GDM1 (cell line): Measurements from ENCODE around the gene ITFG1.
"Not testable (repeated sequence)": the region's sequence is repeated elsewhere in the genome, so short reads cannot be mapped to it uniquely, and the experiment has no call there.

ENCODE experiments used
- DNase-seq: peaks from one replicate; lab custom pipeline; 2025; lab: John Stamatoyannopoulos, UW

The ITFG1 gene

DNA sequence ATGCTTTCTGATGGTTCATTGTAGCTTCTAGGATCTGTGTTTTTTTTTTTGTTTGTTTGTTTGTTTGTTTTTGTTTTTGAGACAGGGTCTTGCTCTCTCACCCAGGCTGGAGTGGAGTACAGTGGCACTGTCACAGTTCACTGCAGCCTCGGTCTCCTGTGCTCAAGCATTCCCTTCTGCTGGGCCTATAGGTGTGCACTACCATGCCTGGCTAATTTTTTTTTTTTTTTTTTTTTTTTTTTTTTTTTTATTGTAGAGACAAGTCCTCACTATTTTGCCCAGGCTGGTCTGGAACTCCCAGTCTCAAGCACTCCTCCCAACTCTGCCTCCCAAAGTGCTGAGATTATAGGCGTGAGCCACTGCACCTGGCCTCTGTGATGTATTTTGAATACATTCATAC, 12.1 kb upstream of the ITFG1 start:
- not testable (repeated sequence) for DNase-seq

DNA sequence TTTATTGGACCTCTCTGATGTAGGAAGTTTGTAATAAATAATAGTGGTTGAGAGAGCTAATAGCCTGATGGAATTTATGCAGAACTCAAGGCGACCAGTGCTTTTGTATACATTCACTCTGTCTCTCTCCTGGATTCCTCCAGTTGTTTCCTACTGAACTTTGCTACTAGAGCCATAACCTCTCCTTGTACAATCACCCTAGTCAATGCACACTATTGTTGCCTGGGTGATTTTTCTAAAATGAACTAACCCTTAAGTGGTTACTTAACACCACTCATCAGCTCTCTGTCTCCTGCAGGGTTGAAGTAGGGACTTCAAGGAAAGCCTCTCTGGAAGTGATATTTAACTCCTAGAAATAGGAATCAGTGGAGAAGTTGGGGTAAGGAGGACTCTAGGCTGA, 9.9 kb upstream of the ITFG1 start:
- DNase-seq, result no peak

DNA sequence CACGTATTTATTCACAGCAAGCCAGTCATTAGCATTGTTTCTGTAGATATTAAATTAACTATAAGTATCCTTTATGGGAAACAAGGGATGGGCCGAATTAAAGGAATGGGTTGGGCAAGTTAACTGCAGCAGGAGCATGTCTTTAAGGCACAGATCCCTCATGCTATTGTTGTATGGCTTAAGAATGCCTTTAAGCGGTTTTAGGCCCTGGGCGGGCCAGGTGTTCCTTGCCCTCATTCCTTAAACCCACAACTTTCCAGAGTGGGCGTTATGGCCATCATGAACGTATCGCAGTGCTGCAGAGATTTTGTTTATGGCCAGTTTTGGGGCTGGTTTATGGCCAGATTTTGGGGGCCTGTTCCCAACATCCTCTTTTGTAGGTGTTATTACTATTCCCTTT, 9.3 kb upstream of the ITFG1 start:
- DNase-seq, result no peak

DNA sequence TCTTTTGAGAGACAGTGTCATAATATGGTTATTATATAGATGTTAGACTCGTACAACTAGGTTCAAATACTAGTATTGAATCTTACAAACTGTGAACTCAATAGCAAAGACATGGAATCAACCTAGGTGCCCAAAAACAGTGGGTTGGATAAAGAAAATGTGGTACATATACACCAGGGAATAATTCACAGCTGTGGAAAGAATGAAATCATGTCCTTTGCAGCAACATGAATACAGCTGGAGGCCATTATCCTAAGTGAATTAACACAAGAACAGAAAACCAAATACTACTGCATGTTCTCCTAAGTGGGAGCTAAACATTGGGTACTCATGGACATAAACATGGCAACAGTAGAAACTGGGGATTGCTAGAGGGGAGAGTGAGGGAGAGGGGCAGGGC, 8.4 kb upstream of the ITFG1 start:
- no peak for DNase-seq

DNA sequence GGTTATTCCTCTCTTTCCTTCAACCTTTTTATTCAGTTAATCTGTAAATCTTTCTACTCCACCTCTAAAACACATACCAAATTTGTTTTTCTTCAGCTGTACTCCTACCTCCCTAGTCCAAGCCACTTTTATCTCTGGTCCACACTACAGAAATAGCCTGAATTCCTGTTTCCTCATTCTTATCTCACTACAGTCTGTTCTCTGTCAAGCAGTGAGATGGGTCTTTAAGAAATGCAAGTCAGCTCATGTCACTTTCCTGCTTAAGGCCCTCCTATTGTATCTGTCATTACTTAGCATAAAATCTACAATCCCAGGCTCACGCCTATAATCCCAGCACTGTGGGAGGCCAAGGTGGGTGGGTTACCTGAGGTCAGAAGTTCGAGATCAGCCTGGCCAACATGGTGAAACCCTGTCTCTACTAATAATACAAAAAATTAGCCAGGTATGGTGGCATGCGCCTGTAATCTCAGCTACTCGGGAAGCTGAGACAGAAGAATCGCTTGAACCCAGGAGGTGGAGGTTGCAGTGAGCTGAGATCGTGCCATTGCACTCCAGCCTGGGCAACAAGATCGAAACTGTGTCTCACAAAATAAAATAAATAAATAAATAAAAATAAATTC, 7.3 kb upstream of the ITFG1 start:
- peak; percentile 33 for DNase-seq

DNA sequence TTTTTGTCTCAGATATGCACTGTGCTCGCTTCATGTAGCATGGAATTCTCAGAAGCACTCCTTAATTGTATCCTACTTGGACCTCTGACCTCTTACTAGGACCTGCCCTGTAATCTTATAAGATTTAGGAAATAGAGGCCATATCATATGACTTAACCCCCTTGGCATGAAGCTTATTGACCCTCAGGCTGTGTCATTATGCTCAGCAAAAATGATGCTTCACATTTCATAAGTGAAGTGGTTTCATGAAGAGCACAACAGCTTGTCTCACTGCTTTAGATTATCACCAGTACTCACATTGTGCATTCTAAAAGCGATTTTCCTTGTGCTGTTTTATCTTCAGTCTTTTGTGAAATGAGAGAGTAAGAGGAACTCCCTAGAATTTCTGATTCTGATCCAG, 6.6 kb upstream of the ITFG1 start:
- no peak for DNase-seq

DNA sequence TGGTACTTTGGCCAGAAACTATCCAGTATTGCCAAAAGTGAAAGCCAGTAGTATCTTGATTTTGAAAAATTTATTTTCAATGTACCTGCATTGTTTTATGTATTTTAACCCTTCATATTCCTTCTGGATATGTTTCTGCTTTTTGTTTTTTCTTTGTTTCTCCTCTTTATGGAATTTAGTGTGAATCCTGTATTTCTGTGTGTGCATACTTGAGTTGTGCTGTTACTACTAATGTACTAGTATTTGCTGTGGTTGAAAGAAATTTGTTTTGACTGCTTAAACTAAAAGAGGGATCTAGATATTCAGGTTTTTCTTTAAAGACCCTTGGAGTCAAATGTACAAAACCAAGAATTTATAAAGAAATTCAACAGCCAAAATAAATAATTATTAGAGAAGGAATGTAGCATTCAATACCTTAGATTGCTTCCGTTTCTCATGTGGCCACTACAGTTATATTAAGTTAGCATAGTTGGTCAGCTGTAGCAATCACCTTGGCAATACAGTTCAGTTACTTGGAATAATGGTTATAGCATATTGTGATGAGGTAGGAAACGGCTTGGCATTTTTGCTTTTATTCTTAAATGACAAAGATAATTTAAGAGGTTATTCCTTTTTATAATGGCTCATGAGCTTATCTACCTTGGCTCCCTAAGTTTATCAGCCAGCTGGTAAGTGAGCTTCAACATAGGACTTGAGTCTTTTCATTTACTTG, 5.2 kb upstream of the ITFG1 start:
- DNase-seq, result no peak

DNA sequence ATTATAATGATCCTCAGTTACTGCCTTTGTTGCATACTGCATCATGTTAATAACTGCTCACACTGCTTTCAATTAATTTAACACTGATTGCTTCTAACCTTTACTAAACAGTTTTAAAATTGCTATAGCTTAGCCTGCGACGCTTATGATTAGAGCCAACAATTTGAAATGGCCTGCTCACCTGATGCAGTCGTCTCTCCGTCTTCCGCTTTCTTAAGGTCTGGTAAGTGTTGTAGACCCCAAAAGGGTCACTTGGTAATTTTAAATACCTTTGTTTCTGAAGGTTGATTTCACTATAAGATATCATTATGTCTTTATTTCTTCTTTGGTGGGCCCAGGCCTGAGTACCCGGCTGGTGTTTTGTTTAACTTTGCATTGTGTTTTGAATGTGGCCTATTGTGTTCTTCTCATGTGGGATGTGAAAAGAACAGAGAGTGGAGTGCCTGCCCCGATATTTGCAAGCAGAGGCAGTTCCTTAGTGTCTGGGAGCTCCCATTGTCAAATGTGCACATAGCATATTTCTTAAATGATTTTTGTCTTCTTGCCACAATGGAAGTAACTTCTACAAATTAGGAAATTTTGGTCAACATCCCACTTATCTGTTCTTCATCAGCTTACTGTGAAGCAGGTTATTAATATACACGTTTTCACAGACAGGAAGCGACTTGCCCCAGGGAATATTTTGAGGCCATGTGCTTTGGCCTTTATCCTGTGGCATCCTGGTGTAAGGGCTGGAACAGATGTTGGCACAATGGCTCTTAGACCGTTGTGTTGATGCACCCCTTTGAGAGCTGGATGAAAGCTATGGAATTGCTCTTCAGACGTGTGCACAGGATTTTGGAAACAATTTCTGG, 3.1 kb upstream of the ITFG1 start:
- DNase-seq, result no peak

DNA sequence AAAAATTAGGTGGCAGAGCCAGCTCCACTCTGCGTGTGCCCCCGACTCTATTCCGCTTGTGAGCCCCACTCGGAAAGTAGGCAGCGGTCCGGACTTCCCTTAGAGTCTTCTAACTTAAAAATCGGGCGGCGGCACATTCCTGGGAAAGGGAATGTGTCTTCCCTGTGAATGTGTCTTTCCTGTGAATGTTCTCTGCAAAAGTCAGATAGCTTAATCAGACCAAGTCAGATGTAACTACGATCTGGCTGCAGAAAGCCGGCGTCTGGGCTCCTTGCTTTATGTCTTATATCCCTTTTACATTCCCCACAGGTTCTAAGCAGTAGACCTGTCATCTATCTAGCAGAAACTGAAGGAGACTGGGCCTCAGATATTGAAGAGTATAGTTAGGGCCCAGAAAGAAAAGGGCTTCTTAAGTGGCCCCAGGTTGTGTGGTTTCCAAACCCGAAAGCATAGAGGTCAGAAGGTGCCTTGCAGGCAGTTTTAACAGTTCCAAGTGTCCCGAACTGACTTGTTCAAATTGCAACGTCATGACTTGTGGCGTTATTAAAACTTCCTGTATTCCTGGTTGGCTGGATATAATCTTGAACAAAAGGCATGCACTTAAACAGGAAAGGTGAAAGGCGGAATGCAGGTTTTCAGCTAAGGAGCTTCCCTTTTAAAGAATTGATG, 869 bp upstream of the ITFG1 start:
- peak; percentile 45 for DNase-seq

DNA sequence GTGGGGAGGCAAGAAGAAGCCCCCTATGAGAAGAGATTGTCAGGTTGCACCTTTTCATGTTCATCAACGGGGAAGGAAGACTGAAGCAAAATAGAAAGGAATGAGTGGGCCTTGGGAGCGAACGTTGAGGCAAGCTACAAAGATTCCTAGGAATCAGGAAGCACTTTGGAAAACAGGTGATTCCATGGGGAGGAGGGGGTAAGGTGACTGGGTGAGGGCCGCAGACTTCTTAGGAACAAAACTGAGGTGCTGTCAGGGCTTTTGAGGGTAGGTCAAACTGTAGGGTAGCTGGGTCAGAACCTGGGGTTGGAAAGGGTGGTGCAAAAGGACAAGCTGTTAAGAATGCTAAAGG, 528 bp downstream of the ITFG1 start:
- DNase-seq, result no peak

DNA sequence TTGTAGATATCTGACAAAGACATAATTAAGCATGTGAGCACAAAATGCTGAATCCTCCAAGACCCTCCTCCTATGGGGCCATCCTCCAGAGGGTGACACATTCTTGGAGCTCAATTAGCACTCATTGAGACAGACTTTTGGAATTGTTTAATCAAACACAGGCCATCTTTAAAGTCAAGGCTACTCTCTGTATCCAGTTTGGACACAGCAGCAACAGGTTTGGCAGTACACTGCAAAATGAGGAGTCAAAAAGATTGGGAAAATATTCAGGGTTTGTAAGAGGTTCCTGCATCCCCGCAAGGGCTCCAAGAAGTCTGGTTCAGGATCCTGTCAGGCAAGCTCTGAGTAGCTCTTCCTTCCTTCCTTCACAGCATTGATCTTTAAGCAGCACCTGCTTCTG, 1.3 kb downstream of the ITFG1 start:
- DNase-seq, result no peak

DNA sequence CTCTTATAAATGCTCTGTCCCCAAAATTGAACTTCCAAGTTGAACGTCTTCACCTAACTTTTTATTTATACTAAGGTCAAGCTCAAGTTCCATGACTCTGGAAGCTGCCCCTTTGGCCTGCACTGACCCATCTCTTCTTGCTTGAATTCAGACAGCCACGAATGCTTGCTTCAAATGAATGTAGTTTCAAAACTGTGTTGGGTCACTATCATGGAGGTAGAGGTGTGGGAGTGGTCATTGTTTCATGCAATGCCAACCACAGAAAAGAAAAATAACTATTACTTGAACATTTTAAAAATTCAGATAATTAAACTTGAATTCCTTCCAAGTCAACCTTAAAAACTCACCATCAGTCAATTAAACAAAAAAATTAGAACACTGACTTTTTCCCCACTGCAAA, 2.5 kb downstream of the ITFG1 start:
- no peak for DNase-seq

DNA sequence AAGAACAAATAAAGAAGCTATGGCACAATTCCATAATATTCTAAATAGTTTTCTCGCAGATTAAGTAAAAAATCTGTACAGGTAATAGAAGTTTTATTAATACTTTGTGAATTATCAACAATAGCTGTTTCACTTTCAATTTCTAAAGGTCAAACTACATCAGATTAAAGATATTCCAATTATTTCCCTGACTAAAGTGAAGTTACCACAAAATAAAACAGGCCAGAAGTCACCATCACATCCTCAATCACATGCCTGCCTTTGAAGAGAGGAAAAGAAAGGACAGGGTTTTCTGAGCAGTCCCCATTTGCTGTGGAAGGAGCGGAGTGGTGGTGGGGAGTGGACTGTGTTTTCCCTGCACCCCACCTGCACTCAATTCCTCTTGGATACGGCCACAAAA, 11.1 kb downstream of the ITFG1 start:
- DNase-seq, result no peak

DNA sequence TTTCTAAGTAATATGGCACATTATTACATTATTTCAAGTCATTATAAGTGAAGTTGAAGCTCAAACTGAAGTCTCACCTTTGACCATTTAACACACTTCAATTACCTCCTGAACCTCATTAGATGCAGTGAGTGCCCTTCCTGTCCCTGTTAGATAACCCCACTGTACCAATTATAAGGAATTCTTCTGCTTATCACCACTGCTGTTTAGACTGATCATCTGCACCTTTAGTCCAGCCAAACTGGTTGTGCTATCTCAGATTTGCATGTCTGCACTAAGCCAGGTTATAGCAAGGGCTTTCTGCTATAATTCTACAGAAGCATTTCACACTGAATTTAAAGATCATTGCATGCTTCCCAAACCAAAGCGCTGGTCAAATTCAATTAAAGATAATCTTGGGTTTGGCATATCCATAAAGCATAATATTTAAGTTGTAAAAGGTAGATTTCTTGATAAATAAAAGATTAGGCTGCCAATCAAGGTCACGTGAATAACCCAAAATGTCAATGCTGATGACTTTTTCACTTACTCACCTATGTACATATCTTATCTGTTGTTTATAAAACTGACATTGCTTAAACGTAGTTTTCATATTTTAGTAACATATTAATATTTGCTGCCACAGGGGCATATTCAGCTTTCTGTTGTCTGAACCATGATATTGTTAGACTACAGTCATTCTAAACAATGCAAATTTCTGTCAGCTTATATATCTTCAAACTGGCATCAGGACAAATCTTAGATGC, 11.9 kb downstream of the ITFG1 start:
- DNase-seq, result no peak

DNA sequence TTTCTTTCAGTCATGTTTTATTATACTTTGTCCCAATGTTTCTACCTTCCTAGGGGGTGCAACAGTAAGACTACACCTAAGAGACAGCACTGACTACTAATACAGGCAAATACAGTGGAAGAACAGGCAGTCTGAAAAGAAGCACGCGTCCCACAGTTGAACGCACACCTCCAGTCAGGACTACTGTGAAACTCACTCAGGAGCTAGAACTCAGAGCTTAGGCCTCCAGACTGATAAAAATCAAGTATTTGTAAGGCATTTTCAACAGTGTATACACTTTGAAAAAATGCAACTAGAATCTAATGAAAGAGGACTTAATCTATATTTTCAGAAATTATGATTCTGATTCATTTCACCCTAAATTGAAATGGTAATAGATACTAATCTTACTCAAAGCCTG, 14.4 kb downstream of the ITFG1 start:
- no peak for DNase-seq

DNA sequence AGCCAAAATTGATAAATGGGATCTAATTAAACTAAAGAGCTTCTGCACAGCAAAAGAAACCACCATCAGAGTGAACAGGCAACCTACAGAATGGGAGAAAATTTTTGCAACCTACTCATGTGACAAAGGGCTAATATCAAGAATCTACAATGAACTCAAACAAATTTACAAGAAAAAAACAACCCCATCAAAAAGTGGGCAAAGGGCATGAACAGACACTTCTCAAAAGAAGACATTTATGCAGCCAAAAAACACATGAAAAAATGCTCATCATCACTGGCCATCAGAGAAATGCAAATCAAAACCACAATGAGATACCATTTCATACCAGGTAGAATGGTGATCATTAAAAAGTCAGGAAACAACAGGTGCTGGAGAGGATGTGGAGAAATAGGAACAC, 18.0 kb downstream of the ITFG1 start:
- DNase-seq, result not testable (repeated sequence)

DNA sequence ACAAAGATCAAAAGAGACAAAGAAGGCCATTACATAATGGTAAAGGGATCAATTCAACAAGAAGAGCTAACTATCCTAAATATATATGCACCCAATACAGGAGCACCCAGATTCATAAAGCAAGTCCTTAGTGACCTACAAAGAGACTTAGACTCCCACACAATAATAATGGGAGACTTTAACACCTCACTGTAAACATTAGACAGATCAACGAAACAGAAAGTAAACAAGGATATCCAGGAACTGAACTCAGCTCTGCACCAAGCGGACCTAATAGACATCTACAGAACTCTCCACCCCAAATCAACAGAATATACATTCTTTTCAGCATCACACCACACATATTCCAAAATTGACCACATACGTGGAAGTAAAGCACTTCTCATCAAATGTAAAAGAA, 20.8 kb downstream of the ITFG1 start:
- DNase-seq, result not testable (repeated sequence)

DNA sequence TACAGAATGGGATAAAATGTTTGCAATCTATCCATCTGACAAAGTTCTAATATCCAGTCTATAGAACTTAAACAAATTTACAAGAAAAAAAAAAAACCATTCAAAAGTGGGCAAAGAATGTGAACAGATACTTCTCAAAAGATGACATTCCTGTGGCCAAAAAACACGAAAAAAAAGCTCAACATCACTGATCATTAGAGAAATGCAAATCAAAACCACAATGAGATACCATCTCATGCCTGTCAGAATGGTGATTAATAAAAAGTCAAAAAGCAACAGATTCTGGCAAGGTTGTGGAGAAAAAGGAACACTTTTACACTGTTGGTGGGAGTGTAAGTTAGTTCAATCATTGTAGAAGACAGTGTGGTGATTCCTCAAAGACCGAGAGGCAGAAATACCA, 26.6 kb downstream of the ITFG1 start:
- DNase-seq, result not testable (repeated sequence)

DNA sequence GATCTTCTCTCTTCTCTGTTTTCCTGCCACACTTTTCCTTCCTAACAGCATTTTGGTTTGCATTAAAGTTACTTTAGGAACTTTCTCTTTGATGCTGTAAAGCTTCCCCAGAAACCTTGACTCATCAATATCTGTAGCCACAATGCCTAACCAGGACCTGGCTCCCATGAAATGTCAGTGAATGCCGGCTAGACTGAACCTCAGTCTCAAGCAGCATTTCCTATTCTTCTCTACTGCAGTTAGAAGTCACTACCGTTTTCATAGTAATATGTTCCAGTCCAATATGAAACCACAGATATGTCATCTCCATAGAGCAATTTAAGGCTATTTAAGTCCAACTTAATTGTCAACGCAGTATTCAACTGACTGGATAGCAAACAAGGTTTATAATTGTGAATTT, 28.9 kb downstream of the ITFG1 start:
- DNase-seq, result no peak

DNA sequence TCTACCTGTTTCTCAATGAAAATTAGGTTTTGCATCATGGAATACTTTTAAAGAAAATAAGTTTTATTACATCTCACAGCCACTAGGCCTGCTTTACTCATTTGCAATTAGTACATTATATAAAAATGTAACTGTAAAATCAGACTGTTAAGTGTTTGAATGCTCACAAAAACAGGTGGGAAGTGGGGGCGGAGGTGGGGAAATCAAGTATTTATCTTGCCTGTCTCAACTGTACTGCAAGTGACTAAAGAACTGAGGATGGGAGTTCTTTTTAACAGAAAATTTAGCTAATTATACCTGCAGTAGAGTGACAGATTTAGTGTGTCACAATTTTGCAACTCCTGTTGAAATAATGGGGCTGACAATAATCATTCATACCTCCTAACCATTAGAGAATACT, 34.1 kb downstream of the ITFG1 start:
- DNase-seq, result no peak

DNA sequence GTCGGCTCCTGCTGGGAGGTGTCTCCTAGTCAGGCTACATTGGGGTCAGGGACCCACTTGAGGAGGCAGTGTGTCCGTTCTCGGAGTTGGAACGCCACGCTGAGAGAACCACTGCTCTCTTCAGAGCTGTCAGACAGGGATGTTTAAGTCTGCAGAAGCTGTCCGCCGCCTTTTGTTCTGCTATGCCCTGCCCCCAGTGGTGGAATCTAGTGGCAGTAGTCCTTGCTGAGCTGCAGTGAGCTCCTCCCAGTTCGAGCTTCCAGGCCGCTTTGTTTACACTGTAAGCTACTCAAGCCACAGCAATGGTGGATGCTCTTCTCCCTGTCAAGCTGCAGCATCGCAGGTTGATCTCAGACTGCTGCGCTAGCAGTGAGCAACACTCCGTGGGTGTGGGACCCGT, 36.0 kb downstream of the ITFG1 start:
- no peak for DNase-seq

DNA sequence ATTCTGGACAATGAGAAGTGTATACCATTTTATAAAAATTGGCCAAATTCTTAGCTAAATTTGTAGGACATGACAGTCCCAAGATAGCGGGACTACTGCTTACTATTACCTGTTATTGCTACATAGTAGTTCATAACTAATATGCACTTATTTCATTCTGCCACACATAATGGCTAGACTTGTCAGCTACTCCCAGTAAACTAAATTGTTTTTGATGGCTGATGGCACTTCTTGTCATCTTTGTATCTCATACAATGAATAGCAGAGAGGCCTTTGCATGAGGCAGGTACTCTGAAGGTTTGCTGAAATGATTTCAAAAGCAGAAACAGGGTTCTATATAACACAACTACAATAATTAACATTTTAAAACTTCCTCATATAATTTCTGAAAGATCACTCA, 44.0 kb downstream of the ITFG1 start:
- no peak for DNase-seq
